GM18858 (cell line): ENCODE data around the gene UHRF1.
A peak's percentile ranks its signal among the peaks of the same experiment; 100 is the strongest.
"Not testable (repeated sequence)": the region's sequence is repeated elsewhere in the genome, so short reads cannot be mapped to it uniquely, and the experiment has no call there.

Source experiments
- ATAC-seq: cut with Tn5 transposase; IDR thresholded peaks from one replicate; pipeline ENCODE4 v1.9.1; 2021; ENCODE audit not compliant: unreplicated experiment

Gene UHRF1

GRCh38 chr19:4933528-4933927 lies 24.2 kb downstream of the UHRF1 start:
- no peak for ATAC-seq

DNA sequence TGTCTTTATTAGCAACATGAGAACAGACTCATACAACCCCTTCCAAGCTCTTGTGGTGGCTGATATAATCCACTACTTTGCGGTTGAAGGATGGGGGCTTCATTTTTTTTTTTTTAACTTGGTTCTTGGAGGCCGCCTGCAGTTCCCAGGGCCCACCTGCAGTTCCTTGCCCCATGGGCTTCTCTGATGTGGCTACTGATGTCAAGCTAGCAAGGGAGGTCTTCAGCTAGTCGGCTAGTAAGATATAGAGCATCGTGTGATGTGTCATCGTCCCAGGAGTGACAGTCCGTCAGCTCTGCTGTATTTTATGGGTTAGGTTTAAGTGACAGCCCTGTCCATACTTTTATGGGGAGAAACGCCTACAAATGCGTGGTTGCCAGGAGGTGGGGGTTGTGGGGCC lies 26.1 kb downstream of the UHRF1 start:
- no peak for ATAC-seq

DNA sequence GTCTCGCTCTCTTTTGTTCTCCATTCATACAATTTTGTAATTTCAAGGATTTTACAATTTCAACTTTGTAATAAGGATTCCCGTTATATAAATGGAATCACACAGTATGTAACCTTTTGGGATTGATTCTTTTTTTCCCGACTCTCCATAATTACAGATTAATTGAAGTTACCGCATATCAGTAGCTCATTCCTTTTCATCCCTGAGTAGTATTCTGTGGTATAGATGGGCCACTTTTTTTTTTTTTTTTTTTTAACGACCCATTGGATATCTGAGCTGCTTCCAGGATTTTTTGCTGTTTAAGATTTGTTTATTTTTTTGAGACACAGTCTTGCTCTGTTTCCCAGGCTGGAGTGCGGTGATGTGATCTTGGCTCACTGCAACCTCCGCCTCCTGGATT lies 27.8 kb downstream of the UHRF1 start:
- ATAC-seq, result no peak

DNA sequence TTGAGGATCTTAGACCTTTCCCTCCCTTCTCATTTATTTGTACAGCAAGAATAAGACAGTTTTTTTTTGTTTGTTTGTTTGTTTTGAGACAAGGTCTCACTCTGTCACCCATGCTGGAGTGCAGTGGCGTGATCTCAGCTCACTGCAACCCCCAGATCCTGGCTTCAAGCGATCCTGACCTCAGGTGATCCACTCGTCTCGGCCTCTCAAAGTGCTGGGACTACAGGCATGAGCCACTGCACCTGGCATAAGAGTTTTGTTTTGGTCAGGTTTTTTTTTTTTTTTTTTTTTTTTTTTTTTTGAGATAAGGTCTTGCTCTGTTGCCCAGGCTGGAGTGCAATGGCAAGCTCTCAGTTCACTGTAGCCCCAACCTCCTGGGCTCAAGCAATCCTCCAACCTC lies 29.2 kb downstream of the UHRF1 start:
- not testable (repeated sequence) for ATAC-seq

DNA sequence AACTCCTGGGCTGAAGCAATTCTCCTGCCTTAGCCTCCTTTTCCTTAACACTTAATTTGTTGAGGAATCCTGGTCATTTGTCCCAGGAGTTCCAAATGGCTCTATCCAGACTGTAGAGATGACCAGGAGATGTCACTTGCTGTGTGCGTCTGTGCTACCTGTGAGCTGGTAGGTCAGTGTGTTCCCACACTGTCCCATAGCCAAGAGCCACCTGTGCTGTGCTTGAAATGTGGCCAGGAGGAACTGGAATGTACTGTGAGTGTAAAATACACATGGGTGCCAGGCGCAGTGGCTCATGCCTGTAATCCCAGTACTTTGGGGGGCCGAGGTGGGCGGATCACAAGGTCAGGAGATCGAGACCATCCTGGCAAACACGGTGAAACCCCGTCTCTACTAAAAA lies 30.2 kb downstream of the UHRF1 start:
- ATAC-seq, result no peak

DNA sequence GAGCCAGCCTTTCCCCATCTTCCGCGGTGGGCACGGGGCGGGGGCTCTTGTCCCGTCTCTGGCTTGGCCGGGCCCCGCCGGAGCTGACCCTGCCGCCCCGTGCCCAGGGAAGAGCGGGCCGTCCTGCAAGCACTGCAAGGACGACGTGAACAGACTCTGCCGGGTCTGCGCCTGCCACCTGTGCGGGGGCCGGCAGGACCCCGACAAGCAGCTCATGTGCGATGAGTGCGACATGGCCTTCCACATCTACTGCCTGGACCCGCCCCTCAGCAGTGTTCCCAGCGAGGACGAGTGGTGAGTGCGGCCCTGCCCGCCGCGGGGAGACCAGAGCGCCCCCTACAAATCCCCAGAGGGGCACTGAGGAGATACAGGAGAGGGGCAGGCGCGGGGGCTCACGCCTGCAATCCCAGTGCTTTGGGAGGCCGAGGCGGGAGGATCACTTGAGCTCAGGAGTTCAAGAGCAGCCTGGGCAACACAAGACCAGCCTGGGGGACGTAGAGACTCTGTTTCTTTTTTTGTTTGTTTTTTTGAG lies 32.4 kb downstream of the UHRF1 start:
- ATAC-seq, result not testable (repeated sequence)

GRCh38 chr19:4950650-4951049 lies 41.3 kb downstream of the UHRF1 start:
- ATAC-seq, result not testable (repeated sequence)

DNA sequence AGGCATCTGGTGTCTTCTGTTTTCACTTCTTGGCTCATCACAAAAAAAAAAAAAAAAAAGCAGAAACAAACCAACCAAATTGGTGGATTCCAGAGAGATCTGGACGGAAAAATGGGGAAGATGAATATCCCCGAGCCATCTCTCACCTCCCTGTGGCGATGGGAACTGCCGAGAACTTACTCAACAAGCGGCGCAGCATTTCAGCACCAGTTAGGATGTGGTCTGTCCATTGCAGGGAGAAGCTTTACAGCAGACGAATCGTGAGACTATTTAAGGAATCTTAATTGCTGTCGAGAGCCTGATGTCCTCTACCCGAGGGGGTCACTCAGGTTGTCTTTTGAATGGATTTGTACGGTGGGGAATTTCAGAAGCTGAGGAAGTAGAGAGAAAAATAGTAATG lies 42.4 kb downstream of the UHRF1 start:
- ATAC-seq, result no peak

- no peak for ATAC-seq
Observed at GRCh38 chr19:4952945-4953344, 43.6 kb downstream of the UHRF1 start.

- ATAC-seq, result not testable (repeated sequence)
Observed at GRCh38 chr19:4954320-4955149, 45.2 kb downstream of the UHRF1 start.

GRCh38 chr19:4955274-4955673 lies 46.0 kb downstream of the UHRF1 start:
- no peak for ATAC-seq

- no peak for ATAC-seq
Observed at GRCh38 chr19:4957981-4958380, 48.7 kb downstream of the UHRF1 start.

GRCh38 chr19:4962085-4962619 lies 52.9 kb downstream of the UHRF1 start:
- ATAC-seq, result no peak

DNA sequence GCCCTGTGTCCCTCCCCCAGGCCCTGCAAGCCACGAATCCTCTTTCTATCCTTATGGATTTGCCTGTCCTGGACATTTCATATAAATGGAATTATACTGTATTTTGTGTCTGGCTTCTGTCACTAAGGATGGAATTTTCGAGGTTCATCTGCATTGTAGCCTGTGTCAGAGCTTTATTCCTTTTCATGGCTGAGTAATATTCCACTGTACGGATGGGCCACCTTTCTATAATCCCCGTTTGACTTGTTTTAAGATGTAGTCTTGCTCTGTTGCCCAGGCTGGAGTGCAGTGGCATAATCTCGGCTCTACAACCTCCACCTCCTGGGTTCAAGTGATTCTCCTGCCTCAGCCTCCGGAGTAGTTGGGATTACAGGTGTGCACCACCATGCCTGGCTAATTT lies 55.8 kb downstream of the UHRF1 start:
- no peak for ATAC-seq

- no peak for ATAC-seq
Observed at GRCh38 chr19:4966591-4966990, 57.3 kb downstream of the UHRF1 start.

DNA sequence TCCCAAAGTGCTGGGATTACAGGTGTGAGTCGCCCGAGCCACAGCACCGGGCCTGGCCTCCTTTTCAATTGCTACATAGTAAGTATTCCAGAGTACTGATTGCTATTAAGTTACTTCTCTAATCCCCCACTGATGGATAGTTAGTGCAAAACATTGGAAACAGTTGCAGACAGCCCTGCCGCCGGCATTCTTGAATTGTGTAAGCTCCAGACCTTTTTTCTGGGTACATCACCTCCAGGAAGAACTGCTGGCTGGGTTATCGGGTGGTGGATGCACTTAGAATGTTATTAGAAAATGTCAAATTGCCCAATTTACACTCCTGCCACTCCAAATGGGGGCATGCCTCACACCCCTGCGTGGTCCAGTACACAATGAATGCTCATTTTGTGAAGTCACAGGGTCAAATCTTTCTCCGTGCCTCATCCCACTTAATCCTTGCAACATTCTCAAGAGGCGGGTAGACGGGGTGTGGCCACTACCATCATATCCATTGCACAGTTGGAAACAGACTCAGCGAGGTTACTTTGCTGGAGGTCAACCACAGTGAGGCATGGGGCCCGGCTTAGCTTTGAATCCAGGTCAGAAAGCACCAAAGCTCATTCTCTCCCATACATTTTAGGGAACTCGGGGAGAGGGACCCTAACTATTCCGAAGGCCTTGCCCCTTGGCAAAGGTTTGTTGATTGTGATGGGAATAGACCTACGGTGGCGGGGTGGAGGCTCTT lies 58.6 kb downstream of the UHRF1 start:
- ATAC-seq, result no peak

DNA sequence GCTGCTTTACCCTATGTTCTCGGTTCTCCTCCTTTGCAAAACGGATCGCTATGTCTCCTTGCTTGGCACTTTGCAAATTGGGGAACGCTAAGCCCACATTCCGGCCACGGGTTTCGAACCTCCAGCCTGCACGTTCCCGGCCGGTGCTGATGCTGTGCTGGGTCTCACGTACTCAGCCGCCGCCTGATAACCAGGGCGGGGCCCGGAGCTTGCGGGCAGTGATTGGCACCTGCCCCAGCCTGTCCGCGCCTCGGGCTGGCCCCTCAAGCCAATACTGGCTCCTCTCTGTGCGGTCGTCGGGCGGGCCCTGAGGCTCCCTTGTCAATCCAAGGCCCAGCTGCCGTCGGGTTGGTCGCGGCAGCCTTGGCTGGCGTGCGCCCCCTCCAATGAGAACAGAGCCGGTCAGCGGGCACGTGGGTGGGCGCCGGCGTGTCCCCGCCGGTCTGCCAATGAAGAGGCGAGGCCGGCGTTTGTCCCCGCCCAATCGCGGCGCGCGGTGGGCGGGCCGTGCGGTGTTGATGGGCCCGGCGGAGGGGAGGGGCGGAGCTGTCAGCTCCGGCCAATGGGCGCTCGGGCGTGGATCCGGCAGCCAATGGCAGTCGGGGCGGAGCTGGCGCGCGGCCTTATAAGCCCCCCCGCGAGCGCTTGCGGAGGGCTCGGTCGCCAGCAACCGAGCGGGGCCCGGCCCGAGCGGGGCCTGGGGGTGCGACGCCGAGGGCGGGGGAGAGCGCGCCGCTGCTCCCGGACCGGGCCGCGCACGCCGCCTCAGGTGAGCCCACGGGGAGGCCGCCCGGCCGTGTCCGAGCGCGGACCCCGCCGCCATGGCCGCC lies 59.4 kb downstream of the UHRF1 start, which contains the start of gene KDM4B:
Gene KDM4B, plus strand, starts transcription at position 652 of the 830 bp plus-strand sequence. CDS start 63,778 bp downstream, outside the sequence.
- ATAC-seq, result peak; percentile 86

DNA sequence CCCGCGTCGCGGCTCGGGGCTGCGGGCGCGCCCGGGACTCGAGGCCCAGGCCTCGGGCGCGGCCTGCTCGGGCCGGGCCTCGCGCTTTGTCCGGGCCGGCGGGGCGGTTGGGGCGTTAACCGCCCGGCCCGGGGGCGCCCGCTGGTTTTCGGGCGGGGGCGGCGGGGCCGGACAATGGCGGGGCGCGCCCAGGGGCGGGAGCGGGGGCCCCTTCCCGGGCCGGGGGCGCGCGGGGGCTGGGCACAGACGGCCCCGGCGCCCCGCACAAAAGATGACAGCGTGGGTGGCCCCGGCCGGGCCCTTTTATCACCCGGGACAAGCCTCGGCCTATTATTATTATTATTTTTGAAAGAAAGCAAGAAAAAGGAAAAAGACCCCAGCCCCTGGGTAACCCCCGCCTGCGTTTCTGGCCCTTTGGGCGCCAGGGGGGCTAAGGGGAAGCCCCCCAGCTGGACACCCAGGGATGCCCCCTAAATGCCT lies 60.0 kb downstream of the UHRF1 start:
- no peak for ATAC-seq

GRCh38 chr19:4969772-4970531 lies 60.7 kb downstream of the UHRF1 start:
- no peak for ATAC-seq
